GM12864 (cell line): ENCODE results near the gene PTRH2.

ENCODE experiments used
- DNase-seq: peaks from one replicate; pipeline ENCODE4 v3.0.0-alpha.2; 2011; ENCODE audit warnings: low read depth
- H3K4me3 ChIP-seq: 2 replicates; pipeline ENCODE4 v1.5.1; 2011; ENCODE audit warnings: mild to moderate bottlenecking, low read depth, low read length, control low read depth
- CTCF ChIP-seq: IDR thresholded peaks from 2 replicates; pipeline ENCODE4 v1.5.1; 2011; ENCODE audit warnings: low read depth, mild to moderate bottlenecking, moderate library complexity, low read length, control low read depth, inconsistent platforms; ENCODE audit errors: missing control alignments

PTRH2 gene

GRCh38 chr17:59733697-59734096 is 26.5 kb upstream of the PTRH2 start:
- no peak for DNase-seq
- no peak overlapping the region for H3K4me3 ChIP-seq
- TF ChIP-seq CTCF, result no peak

- H3K4me3 ChIP-seq, result no peak overlapping the region
- no peak for TF ChIP-seq CTCF
- DNase-seq, result no peak
These were observed 23.1 kb upstream of the PTRH2 start for GRCh38 chr17:59730268-59730834.

- no peak for DNase-seq
- H3K4me3 ChIP-seq, result no peak overlapping the region
- no peak for TF ChIP-seq CTCF
These were observed 20.7 kb upstream of the PTRH2 start for GRCh38 chr17:59727817-59728533.

- no peak for DNase-seq
- no peak for TF ChIP-seq CTCF
- H3K4me3 ChIP-seq, result no peak overlapping the region
These were observed 18.5 kb upstream of the PTRH2 start for GRCh38 chr17:59725691-59726090.

- no peak for TF ChIP-seq CTCF
- H3K4me3 ChIP-seq, result no peak overlapping the region
- DNase-seq, result no peak
These were observed 16.4 kb upstream of the PTRH2 start for GRCh38 chr17:59723607-59724006.

- TF ChIP-seq CTCF, result no peak
- no peak overlapping the region for H3K4me3 ChIP-seq
- DNase-seq, result no peak
These were observed 15.8 kb upstream of the PTRH2 start for GRCh38 chr17:59723041-59723440.

GRCh38 chr17:59722623-59723022 is 15.4 kb upstream of the PTRH2 start:
- DNase-seq, result no peak
- TF ChIP-seq CTCF, result no peak
- H3K4me3 ChIP-seq, result no peak overlapping the region
